ENCODE measurements around the gene TIMM17A. TPM values are rescaled to one million over a fixed set of nuclear protein-coding genes. Genes with fewer than 3 reads are reported as not detected.

The TIMM17A gene
- total and polyA plus RNA-seq, 2 experiments from 2014 or later = 32.9 to 110 TPM

DNA sequence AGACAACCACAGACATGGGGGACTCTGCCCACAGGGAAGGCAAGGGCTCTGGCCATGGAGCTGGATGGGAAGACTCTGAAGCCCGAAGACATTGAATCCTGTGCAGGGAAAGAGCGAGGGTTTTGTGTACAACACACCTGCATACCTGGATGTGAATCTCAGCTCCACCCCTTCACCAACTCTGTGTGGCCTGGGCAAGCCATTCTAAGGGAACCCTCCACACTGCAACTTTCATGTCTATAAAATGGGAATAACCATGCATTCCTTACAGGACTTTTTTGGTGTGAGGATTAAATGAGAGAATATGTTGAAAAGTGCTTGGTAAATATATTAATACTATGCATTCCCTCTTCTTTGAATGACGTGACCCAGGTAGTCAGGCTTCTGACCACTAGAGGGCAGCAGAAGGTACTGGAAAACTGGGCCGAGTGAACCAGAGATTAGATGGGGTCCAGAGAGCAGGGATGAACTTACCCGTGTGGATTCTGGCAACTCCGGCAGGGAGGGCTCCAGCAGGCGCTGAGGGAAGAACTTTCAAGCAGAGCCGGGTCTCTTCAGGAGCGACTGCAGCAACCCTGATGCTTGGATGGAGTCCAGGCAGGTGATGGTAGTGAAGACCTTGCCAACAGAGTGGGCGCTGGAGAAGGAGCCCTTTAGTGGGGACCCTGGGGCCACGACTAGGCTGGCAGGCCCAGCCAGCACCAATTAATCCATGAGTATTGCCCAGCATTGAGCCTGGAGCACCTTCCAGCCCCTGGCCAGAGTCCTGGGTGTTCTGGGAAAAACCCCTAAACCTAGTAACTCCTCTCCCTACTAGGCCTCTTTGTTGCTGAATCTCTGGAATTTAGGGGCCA lies 54.2 kb downstream of the TIMM17A start:
- peak; percentile 85 to 89 for DNase-seq (ENCODE audit: low read depth in 1 of 2, low spot score in 1 of 2)
- TF ChIP-seq, protein P1, sequence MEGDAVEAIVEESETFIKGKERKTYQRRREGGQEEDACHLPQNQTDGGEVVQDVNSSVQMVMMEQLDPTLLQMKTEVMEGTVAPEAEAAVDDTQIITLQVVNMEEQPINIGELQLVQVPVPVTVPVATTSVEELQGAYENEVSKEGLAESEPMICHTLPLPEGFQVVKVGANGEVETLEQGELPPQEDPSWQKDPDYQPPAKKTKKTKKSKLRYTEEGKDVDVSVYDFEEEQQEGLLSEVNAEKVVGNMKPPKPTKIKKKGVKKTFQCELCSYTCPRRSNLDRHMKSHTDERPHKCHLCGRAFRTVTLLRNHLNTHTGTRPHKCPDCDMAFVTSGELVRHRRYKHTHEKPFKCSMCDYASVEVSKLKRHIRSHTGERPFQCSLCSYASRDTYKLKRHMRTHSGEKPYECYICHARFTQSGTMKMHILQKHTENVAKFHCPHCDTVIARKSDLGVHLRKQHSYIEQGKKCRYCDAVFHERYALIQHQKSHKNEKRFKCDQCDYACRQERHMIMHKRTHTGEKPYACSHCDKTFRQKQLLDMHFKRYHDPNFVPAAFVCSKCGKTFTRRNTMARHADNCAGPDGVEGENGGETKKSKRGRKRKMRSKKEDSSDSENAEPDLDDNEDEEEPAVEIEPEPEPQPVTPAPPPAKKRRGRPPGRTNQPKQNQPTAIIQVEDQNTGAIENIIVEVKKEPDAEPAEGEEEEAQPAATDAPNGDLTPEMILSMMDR (IDR thresholded peaks at IDR 0.05; ENCODE audit: low read depth, low read length) = peak; percentile 89
- no peak overlapping the region for H3K4me3 ChIP-seq
- peaks cover 30% of the 10 kb centered on the region for H3K4me1 ChIP-seq (ENCODE audit: low read depth)
- peak overlapping the region; percentile 92 for H3K27ac ChIP-seq
- no peaks in the 10 kb centered on the region for H3K27me3 ChIP-seq
- H3K36me3 ChIP-seq = peaks cover 12% of the 10 kb centered on the region
- H3K9me3 ChIP-seq (ENCODE audit: low read depth) = no peaks in the 10 kb centered on the region

DNA sequence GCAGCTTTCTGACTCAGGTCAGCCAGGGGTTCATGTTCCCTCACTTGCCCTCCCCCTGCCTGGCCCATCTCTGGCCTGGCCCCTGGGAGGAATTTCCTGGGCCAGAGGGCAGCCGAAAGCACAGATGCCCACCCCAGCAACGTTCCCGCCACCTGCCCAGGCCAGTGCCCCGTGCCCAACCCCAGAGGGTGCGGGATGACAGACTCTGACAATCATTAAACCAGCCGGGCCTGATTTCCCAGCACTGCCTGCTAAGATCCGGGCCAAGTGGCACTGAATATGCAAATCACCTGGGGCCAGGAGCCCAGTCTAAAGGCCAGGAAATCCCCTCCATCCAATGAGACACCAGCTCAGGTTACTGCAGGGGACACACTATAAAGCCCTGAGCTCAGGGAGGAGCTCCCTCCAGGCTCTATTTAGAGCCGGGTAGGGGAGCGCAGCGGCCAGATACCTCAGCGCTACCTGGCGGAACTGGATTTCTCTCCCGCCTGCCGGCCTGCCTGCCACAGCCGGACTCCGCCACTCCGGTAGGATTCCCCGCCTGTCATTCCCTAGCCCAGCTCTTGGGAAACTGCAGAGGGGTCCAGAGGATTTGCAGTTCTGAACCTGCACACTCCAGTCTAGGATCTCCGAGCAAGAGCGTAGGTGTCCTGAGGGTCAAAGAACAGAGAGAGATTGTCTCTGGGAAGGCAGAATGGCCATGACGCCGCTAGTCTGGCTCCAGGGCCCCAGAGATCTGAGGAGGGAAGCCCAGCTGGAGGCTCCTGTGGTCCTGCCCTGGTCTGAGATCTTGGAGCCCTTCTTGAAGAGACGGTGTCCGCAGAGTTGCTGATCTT lies 55.1 kb downstream of the TIMM17A start, which contains the start of gene ELF3:
TSS of gene ELF3 (plus strand) at position 408 of the 836 bp plus-strand sequence. CDS start 550 bp downstream, outside the sequence.
- Histone ChIP-seq H3K36me3 (peaks cover 8% of the 10 kb centered on the region), H3K9me3 (ENCODE audit: low read depth) (no peaks in the 10 kb centered on the region), H3K4me1 (ENCODE audit: low read depth) (peaks cover 30% of the 10 kb centered on the region), H3K4me3 (peak within 1 kb of the TSS; percentile 49), H3K27ac (peak within 1 kb of the TSS; percentile 92), H3K27me3 (no peaks in the 10 kb centered on the region)
- peak in 1 of 2 donors; percentile 95 for DNase-seq (ENCODE audit: low read depth in 1 of 2, low spot score in 1 of 2)
- TF ChIP-seq, protein P1 (IDR thresholded peaks at IDR 0.05; ENCODE audit: low read depth, low read length) = no peak

DNA sequence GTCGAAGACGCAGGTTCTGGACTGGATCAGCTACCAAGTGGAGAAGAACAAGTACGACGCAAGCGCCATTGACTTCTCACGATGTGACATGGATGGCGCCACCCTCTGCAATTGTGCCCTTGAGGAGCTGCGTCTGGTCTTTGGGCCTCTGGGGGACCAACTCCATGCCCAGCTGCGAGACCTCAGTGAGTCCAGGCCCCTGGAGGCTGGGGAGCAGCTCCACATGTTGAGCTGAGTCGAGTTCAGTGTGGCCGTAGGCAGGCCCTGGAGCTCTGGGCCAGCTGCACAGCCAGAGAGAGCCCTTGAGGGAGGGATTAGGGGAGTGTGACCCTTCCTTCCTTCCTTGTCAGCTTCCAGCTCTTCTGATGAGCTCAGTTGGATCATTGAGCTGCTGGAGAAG lies 56.7 kb downstream of the TIMM17A start:
- no peak overlapping the region for H3K27ac ChIP-seq
- no peak overlapping the region for H3K4me3 ChIP-seq
- DNase-seq (ENCODE audit: low read depth in 1 of 2, low spot score in 1 of 2) = no peak
- H3K27me3 ChIP-seq = no peaks in the 10 kb centered on the region
- peaks cover 5% of the 10 kb centered on the region for H3K36me3 ChIP-seq
- TF ChIP-seq, protein P1 (IDR thresholded peaks at IDR 0.05; ENCODE audit: low read depth, low read length) = no peak
- no peaks in the 10 kb centered on the region for H3K9me3 ChIP-seq (ENCODE audit: low read depth)
- peaks cover 30% of the 10 kb centered on the region for H3K4me1 ChIP-seq (ENCODE audit: low read depth)

DNA sequence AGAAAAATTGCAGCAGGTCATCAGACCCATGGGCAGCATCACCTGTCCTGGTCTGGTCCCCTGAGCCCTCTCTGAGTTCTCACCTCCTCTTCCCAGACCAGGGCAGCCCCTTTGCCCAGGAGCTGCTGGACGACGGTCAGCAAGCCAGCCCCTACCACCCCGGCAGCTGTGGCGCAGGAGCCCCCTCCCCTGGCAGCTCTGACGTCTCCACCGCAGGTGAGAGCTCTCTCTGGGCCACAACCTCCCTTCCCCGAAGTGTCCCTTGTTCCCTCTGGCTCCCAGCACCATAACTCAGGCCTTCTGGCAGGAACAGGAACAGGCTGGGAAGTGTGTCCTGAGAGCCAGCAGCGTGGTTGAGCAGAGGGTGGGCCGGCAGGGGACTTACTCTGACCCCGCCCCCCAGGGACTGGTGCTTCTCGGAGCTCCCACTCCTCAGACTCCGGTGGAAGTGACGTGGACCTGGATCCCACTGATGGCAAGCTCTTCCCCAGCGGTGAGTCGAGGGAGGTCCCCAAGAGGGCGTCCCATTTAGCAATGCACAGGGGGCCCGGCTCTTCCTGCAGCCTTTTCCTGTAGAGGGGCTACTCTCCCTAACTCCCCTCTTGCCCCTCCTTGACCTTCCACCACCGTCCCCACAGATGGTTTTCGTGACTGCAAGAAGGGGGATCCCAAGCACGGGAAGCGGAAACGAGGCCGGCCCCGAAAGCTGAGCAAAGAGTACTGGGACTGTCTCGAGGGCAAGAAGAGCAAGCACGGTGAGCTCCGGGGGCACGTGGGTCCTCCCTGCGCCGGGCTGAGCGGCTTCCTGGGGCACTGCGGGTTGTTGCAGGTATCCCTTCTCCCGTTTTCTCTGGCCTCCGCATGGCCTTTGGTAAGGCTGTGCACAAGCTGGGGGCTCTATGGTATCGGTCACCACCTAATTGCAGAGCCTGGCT lies 57.5 kb downstream of the TIMM17A start:
- no peaks in the 10 kb centered on the region for H3K9me3 ChIP-seq (ENCODE audit: low read depth)
- peaks cover 5% of the 10 kb centered on the region for H3K36me3 ChIP-seq
- H3K27ac ChIP-seq = no peak overlapping the region
- DNase-seq (ENCODE audit: low read depth in 1 of 2, low spot score in 1 of 2) = no peak
- H3K4me1 ChIP-seq (ENCODE audit: low read depth) = peaks cover 29% of the 10 kb centered on the region
- H3K27me3 ChIP-seq = no peaks in the 10 kb centered on the region
- H3K4me3 ChIP-seq = no peak overlapping the region
- TF ChIP-seq, protein P1 (IDR thresholded peaks at IDR 0.05; ENCODE audit: low read depth, low read length) = no peak

DNA sequence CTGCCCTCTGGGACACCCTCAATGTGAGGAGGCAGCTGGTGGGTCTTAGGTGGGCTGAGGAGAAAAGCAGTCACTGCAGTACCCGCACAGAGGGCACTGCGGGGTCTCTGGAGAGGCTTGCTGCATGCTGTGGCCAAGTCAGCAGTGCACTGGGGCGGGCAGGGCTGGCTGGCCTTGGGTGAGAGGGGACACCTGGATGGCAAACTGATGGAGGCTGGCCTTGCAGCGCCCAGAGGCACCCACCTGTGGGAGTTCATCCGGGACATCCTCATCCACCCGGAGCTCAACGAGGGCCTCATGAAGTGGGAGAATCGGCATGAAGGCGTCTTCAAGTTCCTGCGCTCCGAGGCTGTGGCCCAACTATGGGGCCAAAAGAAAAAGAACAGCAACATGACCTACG lies 58.3 kb downstream of the TIMM17A start:
- no peak for DNase-seq (ENCODE audit: low read depth in 1 of 2, low spot score in 1 of 2)
- Histone ChIP-seq H3K27me3 (no peaks in the 10 kb centered on the region), H3K36me3 (peaks cover 5% of the 10 kb centered on the region), H3K4me1 (ENCODE audit: low read depth) (peaks cover 31% of the 10 kb centered on the region), H3K27ac (no peak overlapping the region), H3K4me3 (no peak overlapping the region), H3K9me3 (ENCODE audit: low read depth) (no peaks in the 10 kb centered on the region)
- TF ChIP-seq, protein P1 (IDR thresholded peaks at IDR 0.05; ENCODE audit: low read depth, low read length) = no peak
